NB4 (cell line): ENCODE measurements around the gene CBX1.

Source experiments
- CTCF ChIP-seq: IDR thresholded peaks from one replicate; pipeline ENCODE4 v1.5.1; 2012; ENCODE audit warnings: low read depth, low read length
- MYC ChIP-seq: IDR thresholded peaks from 2 replicates; pipeline ENCODE4 v1.6.1; 2011; ENCODE audit warnings: low read depth, low read length
- POLR2A ChIP-seq: IDR thresholded peaks from 2 replicates; pipeline ENCODE4 v1.6.1; 2011; ENCODE audit warnings: mild to moderate bottlenecking; ENCODE audit not compliant: insufficient read length; ENCODE audit errors: extremely low read depth

DNA sequence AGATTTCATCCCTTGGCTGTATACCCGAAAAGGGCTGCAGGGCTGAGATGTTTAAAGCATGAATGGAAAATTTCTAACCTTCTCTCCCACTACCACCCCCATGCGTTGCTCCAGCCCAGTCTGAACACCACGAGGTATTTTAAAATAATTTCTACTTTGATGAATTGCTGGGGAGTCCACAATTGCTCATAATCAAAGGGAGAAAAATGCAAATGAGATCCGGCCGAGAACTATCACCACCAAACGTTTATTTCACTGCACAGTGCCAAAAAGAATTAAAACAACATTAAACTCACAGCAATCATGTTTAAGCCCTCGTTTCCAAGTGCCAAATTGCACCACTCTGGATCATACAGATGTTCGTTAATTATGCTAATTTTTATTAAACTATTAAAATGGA is 43.0 kb upstream of the CBX1 start:
- TF ChIP-seq CTCF (no peak), POLR2A (no peak), MYC (no peak)
